Karpas-422 (cell line): ENCODE measurements around the gene CXCL17. TPM values are rescaled to one million over a fixed set of nuclear protein-coding genes. Genes with fewer than 3 reads are reported as not detected.
A peak's percentile ranks its signal among the peaks of the same experiment; 100 is the strongest.

Experiments used
- DNase-seq: peaks from one replicate; pipeline ENCODE4 v3.0.0-alpha.2; 2015
- H2AFZ ChIP-seq: fragments of 200-600 bp; sonication (generic); 2 replicates; pipeline ENCODE4 v1.6.1; 2014; ENCODE audit warnings: antibody characterized with exemption, low read length, mixed read lengths
- H3K27ac ChIP-seq: fragments of 200-600 bp; sonication (generic); 2 replicates; pipeline ENCODE4 v1.5.1; 2014; ENCODE audit warnings: mild to moderate bottlenecking, low read length, moderate library complexity
- H3K27me3 ChIP-seq: fragments of 200-600 bp; sonication (generic); 2 replicates; pipeline ENCODE4 v1.6.1; 2014; ENCODE audit warnings: low read length, mixed read lengths
- H3K36me3 ChIP-seq: fragments of 200-600 bp; sonication (generic); 2 replicates; pipeline ENCODE4 v1.6.1; 2014; ENCODE audit warnings: low read length, mixed read lengths; ENCODE audit not compliant: insufficient read depth
- H3K4me1 ChIP-seq: fragments of 200-600 bp; sonication (generic); 2 replicates; pipeline ENCODE4 v1.6.1; 2014; ENCODE audit warnings: mild to moderate bottlenecking, low read length, mixed read lengths
- H3K4me2 ChIP-seq: fragments of 200-600 bp; sonication (generic); 2 replicates; pipeline ENCODE4 v1.6.1; 2014; ENCODE audit warnings: low read length, low read depth, mild to moderate bottlenecking; ENCODE audit not compliant: poor library complexity, severe bottlenecking
- H3K4me3 ChIP-seq: fragments of 200-600 bp; sonication (generic); 2 replicates; pipeline ENCODE4 v1.5.1; 2014; ENCODE audit warnings: mild to moderate bottlenecking, antibody characterized with exemption, low read length, mixed read lengths
- H3K79me2 ChIP-seq: fragments of 200-600 bp; sonication (generic); 2 replicates; pipeline ENCODE4 v1.6.1; 2014; ENCODE audit warnings: mild to moderate bottlenecking, low read length, mixed read lengths
- H3K9ac ChIP-seq: fragments of 200-600 bp; sonication (generic); 2 replicates; pipeline ENCODE4 v1.6.0; 2014; ENCODE audit warnings: low read length
- H3K9me2 ChIP-seq: fragments of 200-600 bp; sonication (generic), shearing (Covaris generic); replicated peaks from 2 replicates; pipeline ENCODE4 v1.6.0; 2014; ENCODE audit warnings: mild to moderate bottlenecking, low read length, moderate library complexity; ENCODE audit not compliant: insufficient read depth
- H3K9me3 ChIP-seq: fragments of 300-700, 200-600 bp; sonication (generic); 2 replicates; pipeline ENCODE4 v1.6.1; 2014; ENCODE audit warnings: low read length, mixed read lengths
- H4K20me1 ChIP-seq: fragments of 200-600 bp; sonication (generic); 2 replicates; pipeline ENCODE4 v1.6.1; 2014; ENCODE audit warnings: mild to moderate bottlenecking, antibody characterized with exemption, low read length, low read depth; ENCODE audit not compliant: insufficient read depth
- total RNA-seq: library from RNA; depleted of rRNA; stranded (reverse); fragments of >200 nt; shearing (Covaris generic); gene quantifications from 2 replicates; pipeline ENCODE4 v1.2.3, GENCODE V29; 2014; ENCODE audit warnings: low replicate concordance

CXCL17 gene
- total RNA-seq, 1 experiment from 2014 or later = not detected

- H4K20me1 ChIP-seq = no peaks in the 10 kb centered on the region
- H3K4me1 ChIP-seq = 0 out of 2 replicates have a peak, but pooled peaks cover 3% of the 10 kb centered on the region
- no peak overlapping the region for H3K27ac ChIP-seq
- H3K9me2 ChIP-seq = no peaks in the 10 kb centered on the region
- H3K4me3 ChIP-seq = no peak overlapping the region
- no peaks in the 10 kb centered on the region for H3K9me3 ChIP-seq
- no peaks in the 10 kb centered on the region for H3K79me2 ChIP-seq
- peak; percentile 20 for DNase-seq
- no peak overlapping the region for H2AFZ ChIP-seq
- H3K36me3 ChIP-seq = no peaks in the 10 kb centered on the region
- H3K27me3 ChIP-seq = no peaks in the 10 kb centered on the region
- no peak overlapping the region for H3K4me2 ChIP-seq
- H3K9ac ChIP-seq = no peak overlapping the region
Observed at GRCh38 chr19:42441049-42441445, 1.7 kb downstream of the CXCL17 start.

GRCh38 chr19:42440357-42441048 lies 2.2 kb downstream of the CXCL17 start:
- H3K27me3 ChIP-seq = no peaks in the 10 kb centered on the region
- H3K9me2 ChIP-seq = no peaks in the 10 kb centered on the region
- H3K4me3 ChIP-seq = no peak overlapping the region
- no peaks in the 10 kb centered on the region for H3K9me3 ChIP-seq
- H3K4me1 ChIP-seq = 0 out of 2 replicates have a peak, but pooled peaks cover 3% of the 10 kb centered on the region
- no peaks in the 10 kb centered on the region for H3K79me2 ChIP-seq
- H3K36me3 ChIP-seq = no peaks in the 10 kb centered on the region
- H3K9ac ChIP-seq = no peak overlapping the region
- peak; percentile 94 for DNase-seq
- H2AFZ ChIP-seq = no peak overlapping the region
- H3K4me2 ChIP-seq = no peak overlapping the region
- H4K20me1 ChIP-seq = no peaks in the 10 kb centered on the region
- no peak overlapping the region for H3K27ac ChIP-seq

- DNase-seq = peak; percentile 16
- no peaks in the 10 kb centered on the region for H3K36me3 ChIP-seq
Observed at GRCh38 chr19:42436006-42436405, 6.7 kb downstream of the CXCL17 start.

GRCh38 chr19:42435316-42435715 lies 7.4 kb downstream of the CXCL17 start:
- H3K79me2 ChIP-seq = no peaks in the 10 kb centered on the region
- no peak overlapping the region for H3K4me3 ChIP-seq
- no peaks in the 10 kb centered on the region for H3K9me2 ChIP-seq
- no peak overlapping the region for H3K27ac ChIP-seq
- H3K27me3 ChIP-seq = no peaks in the 10 kb centered on the region
- no peak overlapping the region for H3K4me2 ChIP-seq
- no peaks in the 10 kb centered on the region for H3K36me3 ChIP-seq
- no peaks in the 10 kb centered on the region for H3K9me3 ChIP-seq
- DNase-seq = no peak
- H3K9ac ChIP-seq = no peak overlapping the region
- no peak overlapping the region for H2AFZ ChIP-seq
- H4K20me1 ChIP-seq = no peaks in the 10 kb centered on the region
- H3K4me1 ChIP-seq = peaks cover 3% of the 10 kb centered on the region

More at GRCh38 chr19:42436006-42436405, 6.7 kb downstream of the CXCL17 start:
- Histone ChIP-seq H3K9ac (no peak overlapping the region), H3K4me3 (no peak overlapping the region), H3K27ac (no peak overlapping the region), H4K20me1 (no peaks in the 10 kb centered on the region), H2AFZ (no peak overlapping the region), H3K9me3 (no peaks in the 10 kb centered on the region), H3K4me1 (peaks cover 6% of the 10 kb centered on the region), H3K4me2 (no peak overlapping the region), H3K9me2 (no peaks in the 10 kb centered on the region), H3K27me3 (no peaks in the 10 kb centered on the region), H3K79me2 (no peaks in the 10 kb centered on the region)

- Histone ChIP-seq H3K4me2 (no peak overlapping the region), H3K27me3 (no peaks in the 10 kb centered on the region), H3K4me1 (peaks cover 3% of the 10 kb centered on the region), H4K20me1 (no peaks in the 10 kb centered on the region), H3K9me2 (no peaks in the 10 kb centered on the region), H3K9me3 (no peaks in the 10 kb centered on the region), H3K9ac (peak overlapping the region; percentile 28), H3K27ac (no peak overlapping the region), H2AFZ (0 out of 2 replicates have a peak overlapping the region, but pooled peaks have one; percentile 55), H3K4me3 (no peak overlapping the region), H3K36me3 (no peaks in the 10 kb centered on the region), H3K79me2 (no peaks in the 10 kb centered on the region)
- peak; percentile 88 for DNase-seq
Observed at GRCh38 chr19:42433503-42434260, 9.1 kb downstream of the CXCL17 start.

- Histone ChIP-seq H3K36me3 (no peaks in the 10 kb centered on the region), H4K20me1 (no peaks in the 10 kb centered on the region), H3K9me2 (no peaks in the 10 kb centered on the region), H3K27ac (no peak overlapping the region), H3K4me2 (no peak overlapping the region), H3K9ac (no peak overlapping the region), H2AFZ (no peak overlapping the region), H3K4me1 (peaks cover 3% of the 10 kb centered on the region), H3K27me3 (no peaks in the 10 kb centered on the region), H3K79me2 (no peaks in the 10 kb centered on the region), H3K9me3 (no peaks in the 10 kb centered on the region), H3K4me3 (no peak overlapping the region)
- peak; percentile 15 for DNase-seq
Observed at GRCh38 chr19:42431486-42431885, 11.3 kb downstream of the CXCL17 start.

- H3K9me2 ChIP-seq = no peaks in the 10 kb centered on the region
- DNase-seq = no peak
- no peaks in the 10 kb centered on the region for H3K36me3 ChIP-seq
- H3K9ac ChIP-seq = no peak overlapping the region
- no peak overlapping the region for H3K4me3 ChIP-seq
- no peaks in the 10 kb centered on the region for H4K20me1 ChIP-seq
- no peaks in the 10 kb centered on the region for H3K79me2 ChIP-seq
- H3K27ac ChIP-seq = no peak overlapping the region
- no peak overlapping the region for H2AFZ ChIP-seq
- H3K4me1 ChIP-seq = peaks cover 9% of the 10 kb centered on the region
- no peak overlapping the region for H3K4me2 ChIP-seq
- H3K9me3 ChIP-seq = no peaks in the 10 kb centered on the region
- H3K27me3 ChIP-seq = no peaks in the 10 kb centered on the region
Observed at GRCh38 chr19:42428676-42429075, 14.1 kb downstream of the CXCL17 start.

GRCh38 chr19:42427313-42427712 lies 15.4 kb downstream of the CXCL17 start, which contains the start of gene LIPE:
LIPE (minus strand) TSS chr19:42427388; CDS start chr19:42427149, 239 bp downstream.
- Histone ChIP-seq H3K79me2 (peaks cover under 1% of the 10 kb centered on the region; the same call in 1 of the 2 replicates), H3K9me3 (no peaks in the 10 kb centered on the region), H3K4me1 (peaks cover 8% of the 10 kb centered on the region), H3K4me3 (no peak within 1 kb of the TSS), H4K20me1 (peaks cover under 1% of the 10 kb centered on the region; the same call in 1 of the 2 replicates), H3K27me3 (no peaks in the 10 kb centered on the region), H3K27ac (no peak within 1 kb of the TSS), H3K36me3 (no peaks in the 10 kb centered on the region), H2AFZ (no peak within 1 kb of the TSS), H3K4me2 (no peak within 1 kb of the TSS), H3K9ac (no peak within 1 kb of the TSS), H3K9me2 (no peaks in the 10 kb centered on the region)
- DNase-seq = peak; percentile 22
